NAMALWA (cell line): ENCODE data around the gene IRF7.

Experiments
- DNase-seq: peaks from one replicate; pipeline ENCODE4 v3.0.0-alpha.2; 2015; ENCODE audit warnings: low spot score

Gene IRF7

DNA sequence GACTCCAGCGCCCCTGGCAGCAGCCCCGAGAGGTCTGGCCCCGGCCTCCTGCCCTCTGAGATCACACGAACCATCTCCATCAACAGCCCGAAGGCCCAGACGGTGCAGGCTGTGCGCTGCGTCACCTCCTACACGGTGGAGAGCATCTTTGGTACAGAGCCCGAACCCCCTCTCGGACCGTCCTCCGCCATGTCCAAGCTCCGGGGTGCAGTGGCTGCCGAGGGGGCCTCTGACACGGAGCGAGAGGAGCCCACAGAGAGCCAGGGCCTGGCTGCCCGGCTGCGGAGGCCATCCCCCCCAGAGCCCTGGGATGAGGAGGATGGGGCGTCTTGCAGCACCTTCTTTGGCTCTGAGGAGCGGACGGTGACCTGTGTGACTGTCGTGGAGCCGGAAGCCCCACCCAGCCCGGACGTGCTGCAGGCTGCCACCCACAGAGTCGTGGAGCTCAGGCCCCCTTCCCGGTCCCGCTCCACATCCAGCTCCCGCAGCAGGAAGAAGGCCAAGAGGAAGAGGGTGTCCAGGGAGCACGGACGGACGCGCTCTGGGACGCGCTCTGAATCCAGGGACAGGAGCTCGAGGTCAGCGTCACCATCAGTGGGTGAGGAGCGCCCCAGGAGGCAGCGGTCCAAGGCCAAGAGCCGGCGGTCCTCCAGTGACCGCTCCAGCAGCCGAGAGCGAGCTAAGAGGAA, 7.6 kb downstream of the IRF7 start:
- DNase-seq: no peak

GRCh38 chr11:607020-607780, 8.6 kb downstream of the IRF7 start:
- no peak for DNase-seq

DNA sequence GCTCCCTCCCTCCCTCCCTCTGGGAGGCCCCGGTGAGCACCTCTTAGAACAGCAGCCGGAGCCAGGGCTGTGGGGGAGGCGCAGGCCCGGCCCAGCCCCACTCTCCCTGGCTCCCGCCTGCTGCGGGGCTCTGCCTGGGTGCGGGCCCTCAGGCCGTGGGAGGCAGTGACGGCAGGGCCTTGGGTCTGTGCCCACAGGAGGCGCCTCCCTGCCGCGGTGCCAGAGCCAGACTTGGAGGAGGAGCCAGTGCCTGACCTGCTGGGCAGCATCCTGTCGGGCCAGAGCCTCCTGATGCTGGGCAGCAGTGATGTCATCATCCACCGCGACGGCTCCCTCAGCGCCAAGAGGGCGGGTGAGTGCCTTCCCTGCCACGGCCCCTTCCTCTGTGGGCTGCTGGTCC, 9.5 kb downstream of the IRF7 start:
- no peak for DNase-seq

DNA sequence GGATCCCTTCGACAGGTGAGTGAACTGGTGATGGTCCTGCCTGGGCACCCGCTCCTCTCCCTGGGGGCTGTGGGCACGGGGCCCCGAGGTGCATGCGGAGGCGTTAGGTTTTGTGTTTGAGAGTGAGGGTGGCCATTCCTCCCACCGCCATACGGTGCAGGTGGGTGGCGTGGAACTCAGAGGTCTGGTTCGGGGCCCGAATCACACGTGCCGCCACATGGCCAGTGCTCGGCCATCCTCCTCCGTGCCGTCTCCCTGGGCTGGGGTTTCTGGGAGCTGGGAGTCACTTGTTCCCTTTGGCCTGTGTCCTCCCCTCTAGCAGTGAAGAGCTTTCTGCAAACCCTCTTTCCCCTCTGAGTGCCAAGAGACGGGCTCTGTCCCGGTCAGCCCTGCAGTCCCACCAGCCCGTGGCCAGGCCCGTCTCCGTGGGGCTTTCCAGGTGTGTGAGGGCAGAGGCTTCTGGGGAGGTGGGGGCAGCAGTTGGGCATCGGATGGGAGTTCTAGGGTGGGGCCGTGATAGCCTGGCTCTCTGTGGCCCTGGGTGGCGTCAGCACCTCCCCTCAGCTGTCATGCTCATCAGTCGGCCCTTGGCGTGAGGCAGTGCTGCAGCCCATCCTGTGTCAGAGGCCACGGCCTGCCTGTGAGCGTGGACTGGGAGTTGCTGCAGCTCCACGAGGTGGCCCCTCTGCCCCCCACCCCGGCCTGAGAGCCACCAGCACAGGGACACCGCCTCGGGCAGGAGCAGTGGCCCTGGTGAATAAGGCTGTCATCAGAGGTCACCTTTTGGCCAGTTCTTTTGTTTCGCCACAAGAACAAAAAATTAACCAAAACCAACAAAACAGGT, 10.2 kb downstream of the IRF7 start:
- no peak for DNase-seq

- DNase-seq: no peak
These were observed 12.6 kb downstream of the IRF7 start for GRCh38 chr11:603154-603553.

DNA sequence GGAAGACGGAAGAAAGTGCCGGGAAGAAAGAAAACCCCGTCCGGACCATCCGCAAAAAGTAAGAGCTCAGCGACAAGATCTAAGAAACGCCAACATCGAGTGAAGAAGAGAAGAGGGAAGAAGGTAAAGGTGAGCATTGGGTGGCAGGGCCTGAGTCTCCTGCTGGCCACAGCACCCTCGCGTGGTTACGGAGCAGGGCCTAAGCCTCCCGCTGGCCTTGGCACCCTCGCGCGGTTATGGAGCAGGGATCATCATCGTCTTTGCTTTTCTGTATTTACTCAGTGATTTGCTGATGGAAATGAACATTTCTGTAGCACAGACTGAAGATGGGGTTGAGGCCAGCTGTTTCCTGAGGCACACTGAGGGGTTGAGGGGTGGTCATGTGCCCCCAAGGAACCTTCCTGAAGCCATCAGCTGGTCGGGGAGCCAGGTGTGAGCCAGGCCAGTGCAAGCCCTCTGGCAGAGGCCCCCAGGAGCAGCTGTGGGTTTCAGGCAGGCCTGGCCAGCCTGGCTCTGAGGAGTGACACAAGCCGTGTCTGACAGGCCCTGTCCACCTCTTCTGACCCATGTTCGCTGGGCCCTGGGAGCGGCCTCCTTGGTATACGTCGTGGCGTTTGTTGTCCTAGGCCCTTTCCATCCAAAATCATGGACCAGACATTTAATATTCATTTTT, 14.0 kb downstream of the IRF7 start:
- DNase-seq: no peak

GRCh38 chr11:598005-598680, 17.6 kb downstream of the IRF7 start:
- no peak for DNase-seq

GRCh38 chr11:597166-597725, 18.5 kb downstream of the IRF7 start:
- no peak for DNase-seq

DNA sequence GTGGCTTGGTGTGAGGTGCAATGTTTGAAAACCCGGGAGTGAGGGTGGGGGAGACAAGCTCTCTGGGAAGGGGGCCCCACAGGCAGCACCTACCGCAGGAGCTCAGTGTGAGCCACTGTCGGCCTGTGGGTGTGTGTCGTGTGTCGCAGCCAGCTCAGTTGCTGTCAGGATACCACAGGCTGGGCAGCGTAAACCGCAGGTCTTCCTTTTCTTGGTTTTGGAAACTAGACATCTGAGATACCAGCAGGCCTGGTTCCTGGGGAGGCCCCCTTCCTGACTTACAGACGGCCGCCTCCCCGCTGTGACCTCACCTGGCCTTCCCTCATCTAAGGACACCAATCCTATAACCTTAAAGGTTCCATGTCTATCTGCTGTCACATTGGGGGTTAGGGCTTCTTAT, 19.4 kb downstream of the IRF7 start:
- DNase-seq: no peak

DNA sequence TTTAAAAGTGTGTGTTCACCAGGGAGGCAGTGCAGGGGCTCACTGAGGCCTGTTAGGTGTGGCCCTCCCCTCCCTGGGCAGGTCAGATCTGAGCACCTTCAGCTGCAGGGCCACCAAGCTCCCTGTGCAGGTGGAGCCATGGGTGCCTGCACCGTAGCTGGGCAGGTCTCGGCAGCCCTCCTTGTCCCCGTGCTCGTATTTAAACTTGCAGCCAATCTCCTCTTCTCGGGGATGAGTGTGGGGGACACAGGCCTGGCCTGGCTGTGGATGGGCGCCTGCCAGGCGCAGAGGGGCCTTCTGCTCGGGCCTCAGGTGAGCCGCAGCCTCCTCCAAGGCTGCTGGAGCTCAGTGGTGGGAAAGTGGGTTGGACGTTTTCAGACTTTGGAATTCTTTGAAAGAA, 20.4 kb downstream of the IRF7 start:
- no peak for DNase-seq

GRCh38 chr11:593347-593746, 22.4 kb downstream of the IRF7 start:
- no peak for DNase-seq

GRCh38 chr11:592918-593317, 22.8 kb downstream of the IRF7 start:
- DNase-seq: no peak

- no peak for DNase-seq
These were observed 23.2 kb downstream of the IRF7 start for GRCh38 chr11:592501-592900.

DNA sequence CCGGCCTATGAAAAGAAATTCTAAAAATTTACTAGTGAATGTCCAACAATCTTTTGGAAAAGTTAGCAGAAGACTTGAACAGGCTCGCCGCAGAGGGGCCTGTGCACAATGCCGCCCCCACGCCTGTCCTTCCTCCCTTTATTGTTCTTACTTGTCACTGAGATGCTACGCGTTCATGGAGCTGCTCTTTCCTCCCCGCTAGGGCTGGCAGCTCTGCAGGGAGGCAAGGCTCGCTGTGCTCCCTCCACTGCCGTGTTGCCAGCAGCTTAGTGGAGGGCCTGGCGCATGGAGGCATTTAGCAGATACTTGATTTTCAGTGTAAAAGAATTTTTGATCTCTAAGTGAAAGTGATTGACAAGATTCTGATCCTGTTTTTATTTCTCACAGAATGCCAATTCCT, 24.8 kb downstream of the IRF7 start:
- no peak for DNase-seq

DNA sequence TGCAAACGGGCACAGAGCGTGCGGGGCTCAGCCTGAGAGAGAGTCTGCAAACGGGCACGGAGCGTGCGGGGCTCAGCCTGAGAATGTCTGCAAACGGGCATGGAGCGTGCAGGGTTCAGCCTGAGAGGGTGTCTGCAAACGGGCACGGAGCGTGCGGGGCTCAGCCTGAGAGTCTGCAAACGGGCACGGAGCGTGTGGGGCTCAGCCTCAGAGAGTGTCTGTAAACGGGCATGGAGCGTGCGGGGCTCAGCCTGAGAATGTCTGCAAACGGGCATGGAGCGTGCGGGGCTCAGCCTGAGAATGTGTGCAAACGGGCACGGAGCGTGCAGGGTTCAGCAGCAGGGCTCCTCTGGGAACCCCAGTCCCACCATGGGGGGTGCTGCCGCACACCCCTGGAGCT, 26.0 kb downstream of the IRF7 start:
- DNase-seq: no peak

DNA sequence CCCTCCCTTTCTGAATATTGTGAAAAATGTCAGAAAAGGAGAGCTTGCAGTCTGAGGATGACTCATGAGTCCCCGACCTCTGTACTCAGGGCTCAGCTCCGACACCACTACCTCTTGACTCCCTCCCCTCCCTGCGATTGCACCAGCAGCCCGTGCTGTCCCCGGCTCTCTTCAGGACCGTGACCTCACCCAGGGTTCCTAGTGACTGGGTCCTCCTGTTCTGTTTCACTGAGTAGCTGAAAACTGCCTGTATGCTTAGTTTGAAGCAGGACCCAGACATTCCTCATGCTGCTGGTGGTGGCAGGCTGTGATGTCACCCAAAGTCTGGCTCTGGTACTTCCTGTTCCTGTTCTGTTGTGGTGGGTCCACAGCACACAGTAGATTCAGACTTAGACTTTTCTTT, 27.8 kb downstream of the IRF7 start:
- no peak for DNase-seq

- DNase-seq: no peak
These were observed 28.2 kb downstream of the IRF7 start for GRCh38 chr11:587546-587945.

DNA sequence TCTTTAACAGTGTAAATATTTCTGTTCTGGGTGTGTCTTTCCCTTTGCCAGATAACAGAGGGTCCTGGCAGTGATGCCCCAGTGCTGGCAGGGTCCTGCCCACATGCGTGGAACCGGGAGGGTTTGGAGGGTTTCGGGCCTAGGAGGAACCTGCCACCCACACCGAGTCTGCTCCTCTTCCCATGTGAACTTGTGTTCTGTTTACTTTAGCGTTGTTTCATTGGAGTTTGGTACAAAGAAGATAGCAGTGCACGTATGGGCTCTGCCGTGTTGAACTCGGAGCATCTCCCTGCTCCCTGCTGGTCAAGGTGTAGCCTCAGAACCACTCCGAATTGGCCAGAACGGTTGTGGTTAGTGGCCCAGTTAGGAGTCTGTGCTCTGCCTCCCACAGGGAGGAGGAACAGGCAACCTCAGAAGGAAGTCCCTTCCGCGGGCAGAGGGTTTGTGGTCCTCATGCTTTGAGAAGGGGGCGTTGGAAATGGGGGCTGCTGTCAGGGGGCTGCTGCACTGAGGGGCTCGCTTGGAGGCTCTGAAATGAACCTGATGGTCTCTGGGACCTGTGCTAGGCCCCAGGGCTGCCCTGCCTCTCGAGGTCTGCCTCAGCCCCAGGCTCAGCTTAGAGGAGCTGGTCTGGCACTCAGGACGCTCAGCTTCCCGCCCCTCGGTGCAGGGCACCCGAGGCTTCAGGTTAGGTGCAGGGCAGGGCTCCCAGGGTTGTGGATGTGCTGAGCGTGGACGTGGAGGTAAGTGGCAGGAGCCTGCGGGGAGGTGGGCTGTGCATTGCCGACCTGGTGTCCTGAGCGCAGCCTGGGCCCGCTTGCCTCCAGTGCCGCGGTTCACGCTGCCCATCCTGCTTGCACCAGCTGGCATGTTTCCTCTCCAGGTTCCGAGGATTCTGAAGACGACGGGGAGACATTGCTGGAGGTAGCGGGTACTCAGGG, 29.1 kb downstream of the IRF7 start:
- DNase-seq: no peak

DNA sequence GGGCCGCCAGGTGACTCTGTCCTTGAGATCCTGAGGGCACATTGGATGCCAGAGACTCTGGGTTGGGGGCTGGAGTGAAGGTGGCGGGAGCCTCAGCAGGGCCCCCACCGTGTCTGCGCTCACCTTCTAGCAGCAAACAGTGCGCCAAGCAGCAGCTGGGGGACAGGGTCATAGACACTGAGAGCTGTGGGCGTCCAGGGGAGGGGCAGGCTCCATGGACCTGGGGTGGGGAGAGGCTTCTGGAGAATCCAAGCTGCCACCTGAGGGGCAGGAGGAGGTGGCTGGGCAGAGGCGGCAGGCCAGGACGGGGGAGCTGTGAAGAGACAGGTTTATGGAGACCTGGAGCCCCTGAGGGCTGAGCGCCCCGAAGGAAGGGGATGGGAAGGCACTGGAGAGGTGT, 31.5 kb downstream of the IRF7 start:
- no peak for DNase-seq

DNA sequence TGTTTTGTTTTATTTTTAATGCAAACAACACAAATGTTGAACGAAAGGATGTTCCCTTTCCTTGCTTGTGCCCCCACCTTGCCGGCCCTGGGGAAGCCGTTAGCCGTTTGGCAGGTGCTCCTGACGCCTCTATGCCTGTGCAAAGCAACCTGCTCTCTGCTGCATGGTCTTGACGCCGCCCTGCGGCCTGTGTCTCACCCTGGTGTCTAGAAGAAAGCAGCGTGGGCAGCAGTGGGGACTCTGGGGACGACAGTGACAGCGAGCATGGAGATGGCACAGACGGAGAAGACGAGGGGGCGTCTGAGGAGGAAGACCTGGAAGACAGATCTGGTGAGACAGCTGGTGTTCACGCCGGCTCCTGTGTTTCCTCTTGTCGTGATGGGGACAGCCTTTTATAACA, 34.0 kb downstream of the IRF7 start:
- no peak for DNase-seq
